ENCODE measurements around the gene DSN1.

The DSN1 gene

GRCh38 chr20:36794116-36794474 lies 20.5 kb upstream of the DSN1 start:
- FAIRE-seq = no peak

- FAIRE-seq = no peak
Observed at GRCh38 chr20:36793294-36794115, 19.9 kb upstream of the DSN1 start.

- no peak for FAIRE-seq
Observed at GRCh38 chr20:36792422-36792821, 18.9 kb upstream of the DSN1 start.

- FAIRE-seq = no peak
Observed at GRCh38 chr20:36791862-36792261, 18.3 kb upstream of the DSN1 start.

- FAIRE-seq = no peak
Observed at GRCh38 chr20:36786663-36787062, 13.1 kb upstream of the DSN1 start.

- FAIRE-seq = no peak
Observed at GRCh38 chr20:36786246-36786645, 12.7 kb upstream of the DSN1 start.

- FAIRE-seq = no peak
Observed at GRCh38 chr20:36785308-36785707, 11.7 kb upstream of the DSN1 start.

- FAIRE-seq = no peak
Observed at GRCh38 chr20:36784900-36785299, 11.3 kb upstream of the DSN1 start.

- no peak for FAIRE-seq
Observed at GRCh38 chr20:36784116-36784515, 10.6 kb upstream of the DSN1 start.

- no peak for FAIRE-seq
Observed at GRCh38 chr20:36779656-36780025, 6.1 kb upstream of the DSN1 start.

GRCh38 chr20:36778831-36779655 lies 5.5 kb upstream of the DSN1 start:
- no peak for FAIRE-seq

- no peak for FAIRE-seq
Observed at GRCh38 chr20:36777576-36777975, 4.0 kb upstream of the DSN1 start.

- no peak for FAIRE-seq
Observed at GRCh38 chr20:36777167-36777566, 3.6 kb upstream of the DSN1 start.

GRCh38 chr20:36775826-36776225 lies 2.3 kb upstream of the DSN1 start:
- FAIRE-seq = no peak

GRCh38 chr20:36775196-36775595 lies 1.6 kb upstream of the DSN1 start:
- FAIRE-seq = no peak

GRCh38 chr20:36773107-36773596 lies 411 bp downstream of the DSN1 start:
- no peak for FAIRE-seq

GRCh38 chr20:36770680-36771079 lies 2.9 kb downstream of the DSN1 start:
- FAIRE-seq = no peak

- no peak for FAIRE-seq
Observed at GRCh38 chr20:36768768-36769430, 4.7 kb downstream of the DSN1 start.

GRCh38 chr20:36761125-36761524 lies 12.4 kb downstream of the DSN1 start:
- FAIRE-seq = no peak

- no peak for FAIRE-seq
Observed at GRCh38 chr20:36760647-36761046, 12.9 kb downstream of the DSN1 start.

GRCh38 chr20:36758276-36758675 lies 15.3 kb downstream of the DSN1 start:
- no peak for FAIRE-seq

GRCh38 chr20:36756496-36756895 lies 17.1 kb downstream of the DSN1 start:
- FAIRE-seq = no peak

- FAIRE-seq = peak; percentile 62
Observed at GRCh38 chr20:36754656-36755222, 18.8 kb downstream of the DSN1 start.
